MM.1S (cell line): ENCODE results near the gene PPP3CB.

ENCODE experiments used
- EZH2 ChIP-seq: fragments of 300-600 bp; sonication (generic); optimal IDR thresholded peaks from 2 replicates; pipeline ENCODE3; 2017; ENCODE audit warnings: low read depth, mild to moderate bottlenecking, antibody characterized with exemption, low read length, mixed read lengths
- EZH2phosphoT487 ChIP-seq: fragments of 300-600 bp; sonication (generic); IDR thresholded peaks from 2 replicates; pipeline ENCODE4 v1.6.1; 2018; ENCODE audit warnings: antibody characterized with exemption, low read length
- TF ChIP-seq, protein P1 (sequence below): fragments of 300-600 bp; sonication (generic); IDR thresholded peaks from 2 replicates; pipeline ENCODE4 v1.5.1; 2016; ENCODE audit warnings: antibody characterized with exemption, low read length, mixed read lengths

- TF ChIP-seq, protein P1, sequence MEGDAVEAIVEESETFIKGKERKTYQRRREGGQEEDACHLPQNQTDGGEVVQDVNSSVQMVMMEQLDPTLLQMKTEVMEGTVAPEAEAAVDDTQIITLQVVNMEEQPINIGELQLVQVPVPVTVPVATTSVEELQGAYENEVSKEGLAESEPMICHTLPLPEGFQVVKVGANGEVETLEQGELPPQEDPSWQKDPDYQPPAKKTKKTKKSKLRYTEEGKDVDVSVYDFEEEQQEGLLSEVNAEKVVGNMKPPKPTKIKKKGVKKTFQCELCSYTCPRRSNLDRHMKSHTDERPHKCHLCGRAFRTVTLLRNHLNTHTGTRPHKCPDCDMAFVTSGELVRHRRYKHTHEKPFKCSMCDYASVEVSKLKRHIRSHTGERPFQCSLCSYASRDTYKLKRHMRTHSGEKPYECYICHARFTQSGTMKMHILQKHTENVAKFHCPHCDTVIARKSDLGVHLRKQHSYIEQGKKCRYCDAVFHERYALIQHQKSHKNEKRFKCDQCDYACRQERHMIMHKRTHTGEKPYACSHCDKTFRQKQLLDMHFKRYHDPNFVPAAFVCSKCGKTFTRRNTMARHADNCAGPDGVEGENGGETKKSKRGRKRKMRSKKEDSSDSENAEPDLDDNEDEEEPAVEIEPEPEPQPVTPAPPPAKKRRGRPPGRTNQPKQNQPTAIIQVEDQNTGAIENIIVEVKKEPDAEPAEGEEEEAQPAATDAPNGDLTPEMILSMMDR, result no peak
- TF ChIP-seq EZH2 (no peak), EZH2phosphoT487 (no peak)
Observed at GRCh38 chr10:73410897-73411296, 84.9 kb downstream of the PPP3CB start.
